Erythroblast (primary cell): Measurements from ENCODE around the gene GPR176.

Experiments used
- DNase-seq, 2 experiments: peaks; one replicate each; lab custom pipeline; 2025; lab: John Stamatoyannopoulos, UW
- GATA1 ChIP-seq: IDR thresholded peaks from 2 replicates; pipeline ENCODE4 v1.6.1; 2011; ENCODE audit warnings: low read depth, mild to moderate bottlenecking, control low read depth, low read length, moderate library complexity
- POLR2A ChIP-seq: IDR thresholded peaks from 2 replicates; pipeline ENCODE4 v1.6.1; 2011; ENCODE audit warnings: mild to moderate bottlenecking, low read length

The GPR176 gene, protein sequence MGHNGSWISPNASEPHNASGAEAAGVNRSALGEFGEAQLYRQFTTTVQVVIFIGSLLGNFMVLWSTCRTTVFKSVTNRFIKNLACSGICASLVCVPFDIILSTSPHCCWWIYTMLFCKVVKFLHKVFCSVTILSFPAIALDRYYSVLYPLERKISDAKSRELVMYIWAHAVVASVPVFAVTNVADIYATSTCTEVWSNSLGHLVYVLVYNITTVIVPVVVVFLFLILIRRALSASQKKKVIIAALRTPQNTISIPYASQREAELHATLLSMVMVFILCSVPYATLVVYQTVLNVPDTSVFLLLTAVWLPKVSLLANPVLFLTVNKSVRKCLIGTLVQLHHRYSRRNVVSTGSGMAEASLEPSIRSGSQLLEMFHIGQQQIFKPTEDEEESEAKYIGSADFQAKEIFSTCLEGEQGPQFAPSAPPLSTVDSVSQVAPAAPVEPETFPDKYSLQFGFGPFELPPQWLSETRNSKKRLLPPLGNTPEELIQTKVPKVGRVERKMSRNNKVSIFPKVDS

DNA sequence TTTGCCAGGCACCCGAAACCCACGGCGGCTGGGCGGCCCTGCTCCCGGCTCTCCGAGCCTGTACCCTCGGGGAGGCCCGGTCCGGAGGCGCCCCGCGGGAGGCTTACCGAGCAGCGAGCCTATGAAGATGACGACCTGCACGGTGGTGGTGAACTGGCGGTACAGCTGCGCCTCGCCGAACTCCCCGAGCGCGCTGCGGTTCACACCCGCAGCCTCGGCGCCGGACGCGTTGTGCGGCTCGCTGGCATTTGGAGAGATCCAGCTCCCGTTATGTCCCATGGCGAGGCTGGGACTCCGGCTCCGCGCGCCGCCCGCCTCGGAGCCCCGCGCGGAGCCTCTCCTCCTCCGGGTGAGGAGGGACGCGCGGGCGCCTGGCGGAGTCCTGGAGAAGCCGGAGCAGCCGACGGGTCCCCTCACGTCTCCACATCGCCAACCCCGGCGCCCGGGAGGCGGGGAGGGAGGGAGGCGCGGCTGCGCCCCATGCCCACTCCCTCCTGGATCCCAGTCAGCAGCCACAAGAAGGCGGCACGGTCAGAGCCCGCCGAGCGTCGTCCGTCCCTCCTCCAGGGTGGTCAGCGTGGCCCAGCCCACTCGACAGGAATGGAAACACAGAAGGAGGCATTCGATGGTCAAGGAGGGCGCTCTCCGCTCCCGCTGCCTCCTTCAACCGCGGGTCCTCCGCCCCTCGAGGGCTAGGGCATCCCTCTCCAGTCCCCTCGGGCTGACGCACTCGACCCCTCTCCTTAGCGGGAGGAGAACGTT lies at the start of gene GPR176:
Gene GPR176, minus strand, starts transcription at position 519 of the 762 bp plus-strand sequence. Its CDS starts 240 bp downstream, at position 279.
- peak; percentile 60 to 67 for DNase-seq
- TF ChIP-seq GATA1 (no peak), POLR2A (no peak)

DNA sequence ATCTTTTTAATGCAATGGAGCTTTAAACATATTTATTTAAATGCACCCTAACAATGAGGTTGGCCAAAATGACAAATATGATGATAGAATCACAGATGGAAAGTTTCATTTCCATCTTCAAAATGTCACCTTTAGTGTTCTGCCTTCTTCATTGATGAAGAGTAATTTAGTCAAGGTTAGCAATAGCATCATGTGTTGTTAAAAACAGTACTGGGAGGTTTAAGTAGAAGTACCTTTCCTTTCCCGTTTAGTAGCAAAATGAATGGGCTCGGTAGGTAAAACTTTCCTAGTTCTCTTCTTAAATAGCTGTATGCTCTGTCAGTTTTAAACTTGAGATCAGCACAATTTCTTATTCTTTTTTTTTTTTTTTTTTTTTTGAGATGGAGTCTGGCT lies 48.9 kb upstream of the GPR176 start:
- no peak for DNase-seq
- no peak for TF ChIP-seq POLR2A
- no peak for TF ChIP-seq GATA1

DNA sequence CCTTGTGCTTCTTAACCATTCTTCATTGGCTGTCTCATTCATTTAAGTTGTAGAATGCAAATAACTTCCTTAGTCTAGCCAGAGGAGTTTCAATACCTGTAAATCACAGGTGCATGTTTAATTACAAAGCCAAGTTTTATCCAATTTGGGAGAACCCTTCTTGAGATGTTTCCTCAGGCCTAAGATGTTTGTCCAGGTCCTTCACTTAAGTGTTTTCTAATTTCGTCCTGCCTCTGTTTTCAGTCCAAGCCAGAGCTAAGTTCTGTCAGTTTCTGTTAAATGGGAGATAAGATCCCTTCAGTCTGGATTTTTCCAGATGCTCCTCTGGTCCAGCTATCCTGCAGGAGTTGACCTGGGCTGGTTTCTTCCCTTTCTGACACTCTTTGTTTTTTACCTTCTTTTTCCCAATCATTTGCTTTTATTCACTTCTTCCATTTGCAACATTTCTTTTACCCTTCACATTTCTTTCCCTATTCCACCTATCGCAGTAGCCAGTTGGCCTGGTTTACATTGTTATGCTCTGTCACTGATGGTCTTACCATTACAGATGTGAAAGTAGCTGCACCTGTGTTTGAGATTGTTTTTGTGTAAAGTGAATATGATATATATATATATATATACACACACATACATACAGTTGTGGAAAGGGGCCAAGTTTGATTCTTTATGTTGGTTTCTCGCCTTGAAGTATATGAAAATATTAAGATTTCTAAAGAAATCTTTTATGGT lies 48.4 kb upstream of the GPR176 start:
- no peak for TF ChIP-seq POLR2A
- no peak for TF ChIP-seq GATA1
- no peak for DNase-seq

DNA sequence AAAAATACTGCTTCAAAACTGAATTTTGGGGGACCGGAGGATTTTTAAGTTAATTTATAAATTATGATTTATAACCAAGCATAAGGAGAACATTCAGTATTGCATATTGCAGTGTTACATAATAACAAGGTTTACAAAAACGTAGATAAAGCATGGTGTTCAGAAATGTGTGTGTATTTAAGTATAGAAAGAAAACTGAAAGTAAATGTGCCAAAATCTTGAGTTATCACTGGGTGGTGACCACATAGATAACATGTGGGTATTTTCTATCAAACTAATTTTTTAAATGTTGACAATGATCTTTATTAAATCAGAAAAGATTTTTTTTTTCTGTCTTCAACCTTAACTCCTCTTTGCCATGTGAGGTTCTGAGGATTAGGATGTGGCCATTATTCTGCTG lies 46.5 kb upstream of the GPR176 start:
- no peak for DNase-seq
- TF ChIP-seq GATA1 (no peak), POLR2A (no peak)

DNA sequence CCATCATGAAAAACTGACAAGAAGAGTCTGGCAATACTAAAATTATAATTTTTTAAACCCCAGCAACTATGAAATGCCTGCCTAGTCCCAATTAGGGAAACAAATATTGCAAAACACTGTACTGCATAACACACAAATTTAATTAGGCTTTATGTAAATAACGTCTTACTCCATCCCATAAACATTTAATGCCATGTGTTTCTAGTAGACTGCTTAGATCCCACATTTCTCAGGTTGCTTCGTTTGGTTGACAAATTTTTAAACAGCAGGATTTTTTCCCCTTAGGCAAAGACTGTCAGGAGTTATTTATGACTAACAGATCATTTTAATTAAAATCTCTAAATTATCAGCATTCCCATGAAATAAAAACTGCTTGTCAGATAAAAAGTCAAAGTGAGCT lies 43.7 kb upstream of the GPR176 start:
- no peak for DNase-seq
- TF ChIP-seq POLR2A, result no peak
- TF ChIP-seq GATA1, result no peak

DNA sequence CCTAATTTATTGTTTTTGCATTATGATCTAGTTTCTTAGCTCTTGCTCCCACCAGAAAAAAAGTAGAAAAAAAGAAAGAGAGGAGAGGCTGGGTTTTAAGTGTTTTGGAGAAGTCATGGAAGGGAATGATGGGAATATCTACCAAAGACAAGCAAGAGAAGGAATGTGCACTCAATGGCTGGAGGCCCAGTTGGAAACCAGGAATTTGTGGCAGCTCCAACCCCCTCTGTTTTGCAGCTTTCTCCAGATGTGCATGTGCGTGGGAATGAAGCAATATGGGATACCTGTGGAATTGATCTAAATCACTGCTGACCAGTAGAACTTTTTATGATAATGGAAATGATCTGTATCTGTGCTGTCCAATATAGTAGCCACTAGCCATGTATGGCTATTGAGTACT lies 41.0 kb upstream of the GPR176 start:
- no peak for TF ChIP-seq POLR2A
- TF ChIP-seq GATA1, result no peak
- DNase-seq, result no peak

DNA sequence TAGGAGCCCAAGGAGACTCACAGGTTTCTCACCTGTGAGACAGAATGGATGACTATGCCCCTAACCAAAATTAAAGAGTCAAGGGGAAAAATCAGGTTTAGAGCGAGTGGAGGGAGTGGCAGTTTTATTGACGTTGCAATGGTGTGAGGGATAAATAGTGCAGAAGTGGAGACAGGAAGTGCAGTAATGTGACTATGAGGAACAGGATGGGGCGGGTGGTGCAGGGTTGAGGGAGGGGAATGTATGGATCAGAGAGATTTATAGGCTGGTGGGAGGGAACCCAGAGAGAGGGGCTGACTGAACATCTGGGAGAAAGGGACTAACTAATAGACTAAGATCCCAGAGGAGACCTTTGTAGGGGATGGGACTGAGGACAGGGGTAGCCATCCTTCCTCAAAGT lies 40.3 kb upstream of the GPR176 start:
- DNase-seq, result no peak
- TF ChIP-seq GATA1, result no peak
- TF ChIP-seq POLR2A, result no peak

DNA sequence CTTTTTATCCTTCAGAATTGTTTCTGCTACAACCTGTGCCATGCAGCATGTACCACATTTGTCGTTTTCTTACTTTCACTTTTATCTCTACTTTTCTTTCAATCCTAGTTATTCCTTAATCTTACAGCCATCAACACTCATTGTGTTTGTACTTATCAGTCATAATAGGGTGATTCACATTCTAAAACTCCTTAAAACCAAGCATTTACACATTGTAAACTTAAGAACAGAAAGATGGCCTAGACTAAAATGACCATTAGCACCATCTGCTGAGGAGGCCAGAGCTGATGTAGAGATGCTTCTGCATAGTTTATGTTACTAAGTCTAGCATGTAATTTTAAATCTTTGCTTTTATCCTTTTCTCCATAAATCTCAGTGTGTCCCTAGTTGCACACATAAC lies 39.3 kb upstream of the GPR176 start:
- TF ChIP-seq POLR2A (no peak), GATA1 (no peak)
- no peak for DNase-seq

DNA sequence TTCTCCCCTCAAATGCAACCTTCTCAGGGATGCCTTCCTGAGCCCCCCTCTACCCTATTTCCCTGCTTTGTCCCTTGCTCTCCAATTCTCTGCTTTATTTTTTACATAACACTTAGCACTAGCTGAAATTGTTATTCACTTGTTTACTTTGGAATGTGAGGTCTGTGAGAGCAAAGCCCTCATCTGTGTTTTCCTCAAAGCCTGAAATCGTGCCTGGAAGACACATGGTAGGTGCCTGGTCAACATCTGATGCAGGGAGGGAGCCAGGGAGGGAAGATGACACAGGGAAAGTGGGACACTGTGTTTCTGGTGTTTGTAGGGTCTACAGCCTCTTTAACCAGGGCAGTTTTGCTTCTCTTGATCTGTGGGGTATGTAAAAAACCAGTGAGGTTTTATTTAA lies 37.4 kb upstream of the GPR176 start:
- no peak for DNase-seq
- TF ChIP-seq POLR2A (no peak), GATA1 (no peak)

DNA sequence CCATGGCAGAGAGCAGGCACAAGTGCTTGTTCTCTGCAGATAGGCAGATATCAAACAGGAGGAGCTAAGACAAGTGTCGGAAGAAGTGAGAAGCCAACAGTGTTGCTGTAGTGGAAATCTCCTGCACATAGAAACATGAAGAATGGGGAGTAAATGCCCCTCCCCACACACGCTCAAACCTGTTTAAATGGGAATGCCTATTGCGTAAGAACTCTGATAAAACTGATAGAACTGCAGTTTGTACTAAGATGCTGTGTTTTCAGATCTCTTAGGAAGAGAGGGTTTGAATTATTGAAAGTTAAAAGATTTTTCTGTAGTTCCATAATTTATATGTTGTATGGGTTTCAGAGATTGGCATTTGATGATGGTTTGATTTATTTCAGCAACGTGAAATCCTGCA lies 33.5 kb upstream of the GPR176 start:
- TF ChIP-seq GATA1 (no peak), POLR2A (no peak)
- no peak for DNase-seq

DNA sequence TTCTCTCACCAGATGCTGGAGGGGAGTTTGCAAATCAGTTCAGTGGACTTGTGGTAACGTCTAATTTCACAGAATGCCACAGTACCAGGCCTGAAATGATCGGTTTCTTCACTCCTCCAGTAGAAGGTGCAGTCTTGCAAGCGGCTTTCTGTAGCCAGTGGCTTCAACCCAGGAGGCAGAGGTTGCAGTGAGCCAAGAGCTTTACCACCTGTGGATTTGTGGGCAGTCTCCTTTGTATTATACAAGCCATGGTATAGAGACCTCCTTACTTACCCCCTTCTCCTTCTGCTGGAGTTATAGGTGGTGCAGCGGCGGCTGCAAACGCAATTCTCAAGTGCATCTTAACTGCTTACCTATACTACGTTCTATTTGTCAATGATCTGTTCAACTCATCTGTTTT lies 31.5 kb upstream of the GPR176 start:
- DNase-seq, result no peak
- no peak for TF ChIP-seq GATA1
- no peak for TF ChIP-seq POLR2A

DNA sequence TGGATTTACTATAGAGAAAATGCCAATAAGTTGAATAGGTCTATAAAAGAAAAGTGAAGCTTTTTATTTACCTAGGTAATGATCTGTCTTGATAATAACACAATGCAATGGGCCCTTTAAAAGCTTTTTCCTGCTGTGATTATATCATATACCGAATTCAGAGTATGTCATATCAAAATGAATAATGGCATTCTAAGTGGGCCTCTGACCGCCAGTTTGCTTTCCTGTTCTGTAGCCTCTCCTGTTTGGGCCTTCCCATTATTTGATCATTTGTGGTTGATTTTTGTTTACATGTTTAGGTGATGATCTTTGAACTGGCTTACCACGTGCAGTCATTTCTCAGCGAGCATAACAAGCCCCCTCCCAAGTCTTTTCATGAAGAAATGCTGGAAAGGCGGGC lies 28.8 kb upstream of the GPR176 start:
- DNase-seq, result no peak
- no peak for TF ChIP-seq POLR2A
- no peak for TF ChIP-seq GATA1

DNA sequence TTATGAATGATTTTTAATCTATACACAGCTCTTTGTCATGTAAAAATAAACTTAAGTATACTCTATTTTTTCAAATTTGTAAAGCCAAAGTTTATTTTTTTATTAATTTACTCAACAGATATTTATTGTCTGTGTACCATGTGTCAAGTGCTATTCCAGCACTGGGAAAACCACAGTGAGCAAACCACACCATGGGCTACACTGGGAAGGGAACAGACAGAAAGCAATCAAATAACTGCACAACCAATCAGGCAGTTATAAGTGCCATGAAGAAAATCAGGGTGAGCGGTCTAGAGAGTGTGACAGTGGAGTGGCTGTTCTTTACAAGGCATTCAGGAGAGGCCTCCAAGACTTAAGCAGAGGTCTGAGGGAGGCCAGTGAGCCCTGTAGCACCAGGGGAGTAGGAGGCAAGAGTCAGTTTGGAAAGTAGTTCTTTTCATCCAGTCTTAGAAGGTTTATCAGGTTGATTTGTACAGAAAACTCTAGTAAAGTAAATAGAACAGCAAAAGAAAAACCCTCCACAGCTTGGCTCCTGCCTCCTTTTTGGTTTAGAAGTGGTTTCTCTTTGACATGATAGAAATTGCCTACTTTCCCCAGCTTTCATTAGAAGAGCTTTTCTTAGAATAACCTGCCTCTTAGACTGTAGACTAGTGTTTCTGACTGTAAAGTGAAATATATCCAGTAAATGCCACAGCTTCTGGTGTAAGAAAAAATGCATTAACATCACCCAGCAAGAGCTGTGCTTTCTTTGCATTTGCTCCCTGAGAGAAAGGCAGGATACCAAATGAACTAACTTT lies 27.5 kb upstream of the GPR176 start:
- TF ChIP-seq POLR2A, result no peak
- TF ChIP-seq GATA1, result no peak

More for the DNA sequence above, 27.5 kb upstream of the GPR176 start:
- DNase-seq, result no peak
